ENCODE results near the gene TSPAN5. TPM values are rescaled to one million over a fixed set of nuclear protein-coding genes. Genes with fewer than 3 reads are reported as not detected.

The TSPAN5 gene
- total and polyA plus RNA-seq, 2 of the 4 experiments (the other 2 are of a cell fraction): 64.8 to 79.6 TPM

GRCh38 chr4:98620087-98620784 is 38.2 kb downstream of the TSPAN5 start:
- CTCF ChIA-PET: no interaction called here
- dilution Hi-C loops (cut with HindIII; ENCODE audit: low sequenced_read_pairs, unreplicated experiment): no loop called here
- ATAC-seq (ENCODE audit: low read depth): no peak

More at GRCh38 chr4:98620087-98620784, 38.2 kb downstream of the TSPAN5 start:
- DNase-seq: no peak
- H2BK120ac ChIP-seq (ENCODE audit: low read depth, low read length): no peak overlapping the region; the same call in 1 of the 2 replicates
- no peaks in the 10 kb centered on the region for H3K9me3 ChIP-seq (ENCODE audit: control insufficient read depth, insufficient read depth, low read length)
- no peak overlapping the region for H3K4me3 ChIP-seq (ENCODE audit: insufficient read depth, low read depth, low read length)
- in situ Hi-C loops (cut with MboI; ENCODE audit: low sequenced_read_pairs) (no loop called here), intact Hi-C loops (cut with micrococcal nuclease) (no loop called here)
- H3K56ac ChIP-seq (ENCODE audit: extremely low read depth, insufficient read depth, low read length): no peak overlapping the region
- H2BK20ac ChIP-seq (ENCODE audit: low read depth, low read length): no peak overlapping the region
- H3K4me1 ChIP-seq (ENCODE audit: control insufficient read depth, insufficient read depth, low read length): peaks cover 15% of the 10 kb centered on the region
- H4K91ac ChIP-seq (ENCODE audit: insufficient read depth, low read depth, low read length): no peak overlapping the region
- no peaks in the 10 kb centered on the region for H3K36me3 ChIP-seq (ENCODE audit: control insufficient read depth, insufficient read depth, low read length)
- H3K14ac ChIP-seq (replicated peaks; ENCODE audit: low read depth, low read length): no peak overlapping the region
- H2AK5ac ChIP-seq (ENCODE audit: low read depth, low read length): peak overlapping the region; percentile 6; the same call in 1 of the 2 replicates
- H4K20me1 ChIP-seq (ENCODE audit: insufficient read depth, low read length): peaks cover 11% of the 10 kb centered on the region
- H3K79me1 ChIP-seq (ENCODE audit: low read depth in 1 of 2, low read length in 2 of 2): peaks cover 40 to 67% of the 10 kb centered on the region in 2 experiments
- 100% methylated on average over 2 of the region's 9 CpGs; no CpG with 5 or more reads in 1 of the 2 experiments for WGBS, 2 experiments (ENCODE audit: extremely low coverage in 2 of 2, insufficient read length in 1 of 2)
- no peak overlapping the region for H3K4me2 ChIP-seq (ENCODE audit: low read depth, low read length)
- no peak overlapping the region for H2BK15ac ChIP-seq (ENCODE audit: low read depth, low read length)
- H3K23ac ChIP-seq (ENCODE audit: low read depth, low read length): no peak overlapping the region
- TF ChIP-seq MXI1 (IDR thresholded peaks at IDR 0.05; ENCODE audit: borderline replicate concordance, low read depth, low read length): no peak
- TF ChIP-seq USF2 (IDR thresholded peaks at IDR 0.05; ENCODE audit: low read depth, low read length): no peak
- POLR2A ChIA-PET (ENCODE audit: unreplicated experiment): no interaction called here
- H3K18ac ChIP-seq (ENCODE audit: low read depth, low read length): no peak overlapping the region
- H2AK9ac ChIP-seq (replicated peaks; ENCODE audit: low read depth, low read length, poor library complexity): no peak overlapping the region
- H2BK5ac ChIP-seq (ENCODE audit: low read depth, low read length, poor library complexity, severe bottlenecking): no peak overlapping the region
- BruUV-seq (replicated peaks): no TSS peak
- peaks cover 14% of the 10 kb centered on the region for H3K9me1 ChIP-seq (ENCODE audit: insufficient read depth, low read length)
- H2AFZ ChIP-seq (replicated peaks; ENCODE audit: low read length, poor library complexity): no peak overlapping the region
- H3K4ac ChIP-seq (ENCODE audit: low read depth, low read length): no peak overlapping the region
- H3K9ac ChIP-seq (ENCODE audit: low read depth, low read length): no peak overlapping the region
- H3K27me3 ChIP-seq (ENCODE audit: control insufficient read depth, insufficient read depth, low read length): no peaks in the 10 kb centered on the region
- H4K5ac ChIP-seq (ENCODE audit: low read depth, low read length): no peak overlapping the region
- no peak overlapping the region for H4K8ac ChIP-seq (ENCODE audit: low read depth in 2 of 2, low read length in 2 of 2)
- H3K27ac ChIP-seq (ENCODE audit: insufficient read depth, low read length): no peak overlapping the region

Data from IMR-90 (cell line).